ENCODE measurements around the gene PRRG1. TPM values are rescaled to one million over a fixed set of nuclear protein-coding genes. Genes with fewer than 3 reads are reported as not detected.
"Not testable (repeated sequence)": the region's sequence is repeated elsewhere in the genome, so short reads cannot be mapped to it uniquely, and the experiment has no call there.

Gene PRRG1
- total RNA-seq, 1 donor from 2014 or later = 8.2 TPM

- Mint-ChIP-seq H3K4me3 (no peak overlapping the region), H3K36me3 (peaks cover 8% of the 10 kb centered on the region), H3K27ac (no peak overlapping the region), H3K27me3 (no peaks in the 10 kb centered on the region), H3K4me1 (ENCODE audit: unreplicated experiment) (peaks cover 9% of the 10 kb centered on the region), H3K9me3 (no peaks in the 10 kb centered on the region)
- no peak for TF ChIP-seq CTCF (conservative IDR thresholded peaks at IDR 0.05)
- DNase-seq (ENCODE audit: extremely low spot score, unreplicated experiment) = no peak
Observed at GRCh38 chrX:37425370-37425769, 76.2 kb downstream of the PRRG1 start.

GRCh38 chrX:37428962-37429361 lies 79.8 kb downstream of the PRRG1 start:
- H3K9me3 Mint-ChIP-seq; DNase-seq (ENCODE audit: extremely low spot score, unreplicated experiment); H3K27ac Mint-ChIP-seq; H3K4me1 Mint-ChIP-seq (ENCODE audit: unreplicated experiment); H3K4me3 Mint-ChIP-seq; H3K27me3 Mint-ChIP-seq: not testable (repeated sequence)
- peaks cover 21% of the 10 kb centered on the region for H3K36me3 Mint-ChIP-seq

- no peak for DNase-seq (ENCODE audit: extremely low spot score, unreplicated experiment)
- no peak overlapping the region for H3K4me3 Mint-ChIP-seq
- H3K4me1 Mint-ChIP-seq (ENCODE audit: unreplicated experiment) = no peaks in the 10 kb centered on the region
- H3K27ac Mint-ChIP-seq = no peak overlapping the region
- H3K9me3 Mint-ChIP-seq = no peaks in the 10 kb centered on the region
- H3K27me3 Mint-ChIP-seq = no peaks in the 10 kb centered on the region
- peaks cover 14% of the 10 kb centered on the region for H3K36me3 Mint-ChIP-seq
- TF ChIP-seq CTCF (conservative IDR thresholded peaks at IDR 0.05) = no peak
Observed at GRCh38 chrX:37434362-37434761, 85.2 kb downstream of the PRRG1 start.

- no peak for TF ChIP-seq CTCF (conservative IDR thresholded peaks at IDR 0.05)
- H3K9me3 Mint-ChIP-seq = no peaks in the 10 kb centered on the region
- H3K27me3 Mint-ChIP-seq = no peaks in the 10 kb centered on the region
- H3K27ac Mint-ChIP-seq = no peak overlapping the region
- H3K4me3 Mint-ChIP-seq = no peak overlapping the region
- H3K4me1 Mint-ChIP-seq (ENCODE audit: unreplicated experiment) = no peaks in the 10 kb centered on the region
- H3K36me3 Mint-ChIP-seq = peaks cover 16% of the 10 kb centered on the region
- DNase-seq (ENCODE audit: extremely low spot score, unreplicated experiment) = no peak
Observed at GRCh38 chrX:37437160-37437559, 88.0 kb downstream of the PRRG1 start.

GRCh38 chrX:37441377-37441776 lies 92.2 kb downstream of the PRRG1 start:
- no peak overlapping the region for H3K27ac Mint-ChIP-seq
- no peak overlapping the region for H3K4me3 Mint-ChIP-seq
- H3K9me3 Mint-ChIP-seq = no peaks in the 10 kb centered on the region
- no peaks in the 10 kb centered on the region for H3K27me3 Mint-ChIP-seq
- H3K36me3 Mint-ChIP-seq = peaks cover 3% of the 10 kb centered on the region
- no peak for TF ChIP-seq CTCF (conservative IDR thresholded peaks at IDR 0.05)
- H3K4me1 Mint-ChIP-seq (ENCODE audit: unreplicated experiment) = no peaks in the 10 kb centered on the region
- no peak for DNase-seq (ENCODE audit: extremely low spot score, unreplicated experiment)

GRCh38 chrX:37445182-37445581 lies 96.0 kb downstream of the PRRG1 start:
- Mint-ChIP-seq H3K36me3 (peaks cover 3% of the 10 kb centered on the region), H3K9me3 (no peaks in the 10 kb centered on the region), H3K27ac (no peak overlapping the region), H3K27me3 (no peaks in the 10 kb centered on the region), H3K4me1 (ENCODE audit: unreplicated experiment) (no peaks in the 10 kb centered on the region), H3K4me3 (no peak overlapping the region)
- TF ChIP-seq CTCF (conservative IDR thresholded peaks at IDR 0.05) = no peak
- no peak for DNase-seq (ENCODE audit: extremely low spot score, unreplicated experiment)
